ENCODE measurements around the gene UTF1.

DNA sequence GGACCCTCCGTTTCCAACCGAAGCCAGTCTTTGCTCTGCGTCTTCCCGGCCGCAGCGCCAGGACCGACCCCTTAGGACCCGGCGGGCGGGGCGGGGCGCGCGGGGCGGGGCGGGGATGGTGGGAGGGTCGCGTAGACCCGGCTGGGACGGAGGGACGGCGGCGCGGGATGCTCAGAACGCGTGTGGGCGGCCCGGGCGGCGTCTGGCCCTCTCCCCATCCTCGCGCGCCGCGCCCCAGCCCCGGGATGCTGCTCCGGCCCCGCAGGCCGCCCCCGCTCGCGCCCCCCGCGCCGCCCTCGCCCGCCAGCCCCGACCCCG lies at the start of gene UTF1:
- TF ChIP-seq POLR2A (IDR thresholded peaks at IDR 0.05; ENCODE audit: low read depth, low read length) (no peak), POLR2AphosphoS5 (IDR thresholded peaks at IDR 0.05; ENCODE audit: low read depth, low read length) (no peak)

Data from GM12892 (cell line).